Esophagus (tissue), 2 donors: ENCODE data around the gene ATRN. TPM values are rescaled to one million over a fixed set of nuclear protein-coding genes. Genes with fewer than 3 reads are reported as not detected.
"Not testable (repeated sequence)": the region's sequence is repeated elsewhere in the genome, so short reads cannot be mapped to it uniquely, and the experiment has no call there.

Experiments used
- H3K27ac ChIP-seq, 2 donors: one replicate each; pipeline ENCODE4 v1.5.1; 2013; ENCODE audit warnings: low read depth in 2 of 2, mild to moderate bottlenecking in 2 of 2, inconsistent platforms in 1 of 2, low read length in 1 of 2, moderate library complexity in 1 of 2
- H3K27me3 ChIP-seq, 2 donors: one replicate each; pipeline ENCODE4 v1.6.1; 2013; ENCODE audit warnings: low read length in 2 of 2, control low read depth in 1 of 2, mild to moderate bottlenecking in 1 of 2; ENCODE audit not compliant: insufficient read depth in 2 of 2, control insufficient read depth in 1 of 2
- H3K36me3 ChIP-seq, 2 donors: one replicate each; pipeline ENCODE4 v1.6.1; 2013; ENCODE audit warnings: low read length in 1 of 2; ENCODE audit not compliant: control insufficient read depth in 2 of 2, insufficient read depth in 2 of 2
- H3K4me1 ChIP-seq, 2 donors: one replicate each; pipeline ENCODE4 v1.6.1; 2013; ENCODE audit warnings: low read length in 1 of 2; ENCODE audit not compliant: control insufficient read depth in 2 of 2, insufficient read depth in 2 of 2
- H3K4me3 ChIP-seq, 2 donors: one replicate each; pipeline ENCODE4 v1.5.1; 2013; ENCODE audit warnings: low read length in 2 of 2, mild to moderate bottlenecking in 2 of 2, low read depth in 1 of 2, moderate library complexity in 1 of 2
- H3K9me3 ChIP-seq, 2 donors: one replicate each; pipeline ENCODE4 v1.6.1; 2013; ENCODE audit warnings: mild to moderate bottlenecking in 2 of 2, low read depth in 1 of 2, low read length in 1 of 2, moderate library complexity in 1 of 2; ENCODE audit not compliant: control insufficient read depth in 2 of 2, insufficient read depth in 1 of 2
- WGBS, 2 donors: extraction: QIAGEN DNeasy Blood & Tissue Kit; methylation state at CpG; one replicate each; pipeline ENCODE4 v1.1.7; 2013; 5-methylcytosine and 5-hydroxymethylcytosine counted together
- polyA plus RNA-seq, 2 donors: library from polyadenylated mRNA; stranded (reverse); fragments of 200-250 nt; gene quantifications; one replicate each; pipeline ENCODE4 v1.2.3, GENCODE V29; 2013
- donor health status: healthy with polysubstance abuse.
- donor health status: Bipolar disorder and iron deficiency.

The ATRN gene
- polyA plus RNA-seq, 2 donors: 2.4 to 5.1 TPM

GRCh38 chr20:3606021-3606420 is 135.2 kb downstream of the ATRN start:
- no peaks in the 10 kb centered on the region for H3K4me1 ChIP-seq

GRCh38 chr20:3611901-3612300 is 141.1 kb downstream of the ATRN start:
- WGBS, 2 donors: 35 to 66% methylated on average over 1 of the region's 1 CpG

More at GRCh38 chr20:3606021-3606420, 135.2 kb downstream of the ATRN start:
- H3K9me3 ChIP-seq: no peaks in the 10 kb centered on the region
- no peak overlapping the region for H3K4me3 ChIP-seq
- 74 to 87% methylated on average over 3 of the region's 3 CpGs for WGBS, 2 donors
- peaks cover 7 to 8% of the 10 kb centered on the region in 2 donors for H3K36me3 ChIP-seq
- no peaks in the 10 kb centered on the region for H3K27me3 ChIP-seq
- H3K27ac ChIP-seq: no peak overlapping the region

GRCh38 chr20:3612795-3613572 is 142.2 kb downstream of the ATRN start:
- Histone ChIP-seq H3K9me3 (no peaks in the 10 kb centered on the region), H3K4me1 (no peaks in the 10 kb centered on the region), H3K4me3 (no peak overlapping the region), H3K27ac (no peak overlapping the region), H3K27me3 (no peaks in the 10 kb centered on the region), H3K36me3 (peaks cover 0 to 11% of the 10 kb centered on the region in 2 donors)
- 81 to 86% methylated on average over 10 of the region's 10 CpGs for WGBS, 2 donors

More at GRCh38 chr20:3611901-3612300, 141.1 kb downstream of the ATRN start:
- Histone ChIP-seq H3K4me1 (no peaks in the 10 kb centered on the region), H3K36me3 (peaks cover 0 to 8% of the 10 kb centered on the region in 2 donors), H3K27me3 (no peaks in the 10 kb centered on the region), H3K27ac (no peak overlapping the region), H3K4me3 (no peak overlapping the region), H3K9me3 (no peaks in the 10 kb centered on the region)

GRCh38 chr20:3613821-3614440 is 143.1 kb downstream of the ATRN start:
- no peak overlapping the region for H3K4me3 ChIP-seq
- no peak overlapping the region for H3K27ac ChIP-seq
- no peaks in the 10 kb centered on the region for H3K27me3 ChIP-seq
- H3K4me1 ChIP-seq: no peaks in the 10 kb centered on the region
- WGBS, 2 donors: 79 to 84% methylated on average over 9 of the region's 9 CpGs
- peaks cover 0 to 12% of the 10 kb centered on the region in 2 donors for H3K36me3 ChIP-seq
- no peaks in the 10 kb centered on the region for H3K9me3 ChIP-seq

GRCh38 chr20:3614466-3614865 is 143.6 kb downstream of the ATRN start:
- peaks cover 0 to 12% of the 10 kb centered on the region in 2 donors for H3K36me3 ChIP-seq
- 89 to 91% methylated on average over 5 of the region's 5 CpGs for WGBS, 2 donors
- H3K4me1 ChIP-seq: no peaks in the 10 kb centered on the region
- H3K27ac ChIP-seq: no peak overlapping the region
- no peaks in the 10 kb centered on the region for H3K27me3 ChIP-seq
- H3K9me3 ChIP-seq: no peaks in the 10 kb centered on the region
- no peak overlapping the region for H3K4me3 ChIP-seq

- H3K27me3 ChIP-seq, H3K9me3 ChIP-seq, H3K27ac ChIP-seq, H3K4me3 ChIP-seq, H3K4me1 ChIP-seq: not testable (repeated sequence)
- WGBS, 2 donors: 95 to 97% methylated on average over 13 of the region's 13 CpGs
- peaks cover 0 to 12% of the 10 kb centered on the region in 2 donors for H3K36me3 ChIP-seq
Measured at GRCh38 chr20:3615171-3615840, 144.5 kb downstream of the ATRN start.

GRCh38 chr20:3616250-3616649 is 145.4 kb downstream of the ATRN start:
- WGBS, 2 donors: 60 to 61% methylated on average over 4 of the region's 4 CpGs
- peaks cover 0 to 12% of the 10 kb centered on the region in 2 donors for H3K36me3 ChIP-seq
- H3K4me1 ChIP-seq: no peaks in the 10 kb centered on the region
- H3K4me3 ChIP-seq: no peak overlapping the region
- no peaks in the 10 kb centered on the region for H3K9me3 ChIP-seq
- no peak overlapping the region for H3K27ac ChIP-seq
- no peaks in the 10 kb centered on the region for H3K27me3 ChIP-seq

- H3K36me3 ChIP-seq: peaks cover 0 to 8% of the 10 kb centered on the region in 2 donors
- WGBS, 2 donors: 95 to 97% methylated on average over 8 of the region's 8 CpGs
- no peaks in the 10 kb centered on the region for H3K9me3 ChIP-seq
- no peak overlapping the region for H3K4me3 ChIP-seq
- no peaks in the 10 kb centered on the region for H3K27me3 ChIP-seq
- H3K27ac ChIP-seq: no peak overlapping the region
- no peaks in the 10 kb centered on the region for H3K4me1 ChIP-seq
Measured at GRCh38 chr20:3621111-3621510, 150.3 kb downstream of the ATRN start.

- Histone ChIP-seq H3K9me3 (no peaks in the 10 kb centered on the region), H3K4me3 (no peak overlapping the region), H3K27ac (no peak overlapping the region), H3K27me3 (no peaks in the 10 kb centered on the region), H3K36me3 (peaks cover 0 to 3% of the 10 kb centered on the region in 2 donors), H3K4me1 (no peaks in the 10 kb centered on the region)
- WGBS, 2 donors: 84 to 87% methylated on average over 4 of the region's 4 CpGs
Measured at GRCh38 chr20:3622406-3622805, 151.6 kb downstream of the ATRN start.
